Fibroblast of skin of back (primary cell): ENCODE data around the gene HPS3.
A peak's percentile ranks its signal among the peaks of the same experiment; 100 is the strongest.

Experiments used
- DNase-seq: peaks from one replicate; pipeline ENCODE4 v3.0.0-alpha.2; 2013

HPS3 gene

DNA sequence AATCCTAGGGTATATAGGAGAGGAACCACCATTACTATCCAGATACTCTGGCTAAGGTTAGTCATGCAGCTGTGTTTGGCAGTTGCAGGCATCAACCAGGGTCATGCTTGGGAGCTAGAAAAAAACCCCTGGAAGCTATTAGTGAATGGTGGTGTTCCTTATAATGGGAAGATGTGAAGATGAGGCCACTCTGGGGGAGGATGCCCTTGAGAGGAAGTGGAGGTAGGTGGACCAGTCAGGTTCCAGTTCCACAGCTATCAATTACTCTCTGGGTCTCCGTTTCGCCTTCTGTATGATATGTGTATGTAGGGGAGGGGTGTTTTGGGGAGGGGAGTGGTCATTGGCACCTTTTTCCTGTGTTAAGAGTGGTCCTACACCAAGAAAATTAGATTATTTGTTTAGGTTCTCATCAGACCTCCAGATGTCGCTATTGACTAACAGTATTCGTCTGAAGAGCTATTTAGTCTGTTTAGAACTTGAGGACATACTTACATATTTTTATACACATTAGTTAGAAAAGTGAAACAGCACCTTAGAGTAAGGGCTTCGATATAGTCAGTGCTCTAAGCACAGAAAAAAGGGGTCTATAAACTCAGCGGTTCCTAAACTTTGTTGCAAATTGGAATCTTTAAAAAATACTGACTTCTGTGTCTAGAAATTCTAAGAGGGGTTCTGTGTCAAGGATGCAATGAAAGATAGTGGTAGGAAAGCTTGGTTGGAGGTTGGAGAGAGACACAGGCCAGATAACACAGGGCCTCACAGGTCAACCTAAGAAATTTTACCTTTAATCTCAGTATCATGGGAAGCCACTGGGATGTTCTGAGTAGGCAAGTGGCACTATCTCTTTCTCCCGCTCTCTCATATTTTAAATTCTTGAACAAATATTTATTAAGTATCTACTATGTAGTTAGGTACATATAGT is 9.1 kb upstream of the HPS3 start:
- DNase-seq: peak; percentile 64

DNA sequence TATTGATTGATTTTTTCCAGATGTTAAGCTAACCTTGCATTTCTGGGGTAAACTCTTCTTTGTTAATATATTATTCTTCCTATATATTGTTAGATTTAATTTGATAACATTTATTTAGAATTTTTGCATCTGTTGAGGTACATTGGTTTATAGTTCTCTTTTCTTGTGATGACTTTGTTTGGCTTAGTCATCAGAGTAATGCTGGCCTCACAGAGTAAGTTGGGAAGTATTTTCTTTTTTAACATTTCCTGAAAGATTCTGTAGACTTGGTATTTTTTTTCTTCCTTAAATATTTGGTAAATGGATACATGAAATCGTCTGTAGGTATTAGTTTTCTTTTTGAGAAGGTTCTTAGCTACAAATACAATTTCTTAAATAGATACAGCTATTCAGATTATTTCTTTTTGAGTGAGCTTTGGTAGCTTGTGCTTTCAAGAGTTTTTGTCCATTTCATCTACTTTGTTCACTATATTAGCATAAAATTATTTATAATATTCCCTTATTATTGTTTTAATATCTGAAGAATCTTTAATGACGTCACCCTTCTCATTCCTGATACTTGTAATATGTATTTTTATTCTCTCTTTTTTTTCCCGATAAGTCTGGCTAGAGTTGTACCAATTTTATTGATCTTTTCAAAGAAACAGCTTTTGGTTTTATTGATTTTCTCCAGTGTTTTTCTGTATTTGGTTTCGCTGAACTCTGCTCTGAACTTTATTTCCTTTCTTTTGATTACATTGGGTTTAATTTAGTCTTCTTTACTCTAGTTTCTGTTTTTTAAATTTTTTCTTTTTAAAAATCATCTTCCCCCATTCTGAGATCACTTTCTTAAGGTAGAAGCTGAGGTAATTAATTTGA is 6.5 kb upstream of the HPS3 start:
- peak; percentile 22 for DNase-seq

DNA sequence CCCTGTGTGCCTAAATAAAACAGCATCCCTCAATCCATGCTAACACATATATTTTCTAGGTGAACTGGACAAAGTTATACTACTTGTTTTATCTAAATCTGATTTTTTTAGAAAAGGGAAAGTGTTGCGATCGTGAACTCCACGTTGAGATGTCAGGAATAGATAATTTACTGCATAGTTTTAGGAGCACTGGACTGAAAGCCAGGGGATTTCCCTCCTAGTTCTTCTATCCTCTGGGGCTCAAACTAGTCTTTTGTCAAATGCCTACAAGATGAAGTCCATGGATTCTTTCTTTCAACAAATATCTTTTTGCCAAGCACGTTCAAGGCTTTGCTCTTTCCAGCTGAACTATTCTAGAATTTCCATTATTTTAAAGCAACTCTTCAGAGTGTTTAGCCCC is 617 bp upstream of the HPS3 start:
- DNase-seq: no peak

DNA sequence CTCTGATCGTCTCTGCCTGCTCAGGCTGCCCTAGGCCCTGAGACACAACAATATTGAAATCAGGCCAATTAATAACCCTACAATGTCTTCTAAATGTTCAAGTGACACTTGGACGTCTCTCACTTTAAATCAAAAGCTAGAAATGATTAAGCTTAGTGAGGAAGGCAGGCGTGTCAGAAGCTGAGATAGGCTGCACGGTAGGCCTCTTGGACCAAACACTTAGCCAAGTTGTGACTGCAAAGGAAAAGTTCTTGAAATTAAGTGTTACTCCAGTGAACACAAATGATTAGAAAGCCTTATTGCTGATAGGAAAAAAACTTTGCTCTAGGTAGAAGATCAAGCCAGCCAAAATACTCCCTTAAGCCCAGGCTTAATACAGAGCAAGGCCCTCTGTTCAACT is 2.2 kb downstream of the HPS3 start:
- DNase-seq: no peak

DNA sequence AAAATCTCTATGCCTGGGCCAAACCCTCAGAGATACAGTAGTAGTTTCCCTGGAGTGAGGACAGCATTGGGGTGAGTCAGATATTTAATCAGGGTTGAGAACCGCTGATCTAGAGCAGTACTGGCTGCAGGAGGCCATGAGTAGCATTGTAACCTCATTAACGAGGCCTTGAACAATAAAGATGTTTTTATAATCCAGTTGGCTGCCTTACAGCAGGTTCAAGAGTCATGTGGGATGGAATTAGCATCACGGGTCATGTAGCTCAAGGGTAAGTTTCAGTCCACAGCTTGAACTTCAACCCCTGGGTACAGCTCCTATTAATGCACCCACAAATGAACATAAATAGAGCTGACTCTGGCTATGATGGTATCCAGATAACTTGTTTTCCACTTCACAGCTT is 5.1 kb downstream of the HPS3 start:
- no peak for DNase-seq

DNA sequence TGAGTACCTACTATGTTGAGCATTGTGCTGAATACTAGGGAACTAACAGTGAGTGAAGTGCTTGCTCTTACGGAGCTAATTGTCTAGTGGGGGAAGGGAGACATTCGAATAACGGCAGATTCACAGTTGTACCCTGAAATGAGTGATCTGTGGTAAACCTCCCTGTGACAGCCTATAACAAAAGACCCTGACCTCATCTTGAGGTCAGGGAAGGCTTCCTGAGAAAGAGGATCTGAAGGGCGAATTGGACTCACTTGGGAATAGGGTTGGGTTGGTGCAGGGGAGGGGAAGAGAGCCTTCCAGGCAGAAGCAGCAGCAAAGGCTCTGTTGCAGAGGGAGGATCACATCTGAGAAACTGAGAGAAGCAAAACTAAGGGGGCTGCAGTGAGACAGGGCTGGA is 13.2 kb downstream of the HPS3 start:
- DNase-seq: no peak

DNA sequence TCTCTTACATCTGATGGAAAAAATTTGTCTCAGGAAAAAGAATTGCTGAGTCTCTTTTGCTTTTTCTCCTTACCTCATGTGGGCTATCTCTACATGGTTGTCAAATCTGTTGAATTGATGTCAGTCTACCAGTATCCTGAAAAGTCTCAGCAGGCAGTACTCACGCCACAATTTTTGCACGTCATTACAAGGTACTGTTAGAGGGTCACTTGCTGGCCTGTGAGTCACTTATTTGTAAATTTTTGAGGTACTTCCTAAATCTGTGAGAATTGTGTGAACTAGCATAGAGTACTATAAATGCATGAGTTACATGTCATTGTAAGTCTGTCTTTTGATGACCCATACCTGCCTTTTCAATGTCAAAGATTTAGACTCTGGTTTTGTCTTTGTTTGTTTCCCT is 15.9 kb downstream of the HPS3 start:
- no peak for DNase-seq

DNA sequence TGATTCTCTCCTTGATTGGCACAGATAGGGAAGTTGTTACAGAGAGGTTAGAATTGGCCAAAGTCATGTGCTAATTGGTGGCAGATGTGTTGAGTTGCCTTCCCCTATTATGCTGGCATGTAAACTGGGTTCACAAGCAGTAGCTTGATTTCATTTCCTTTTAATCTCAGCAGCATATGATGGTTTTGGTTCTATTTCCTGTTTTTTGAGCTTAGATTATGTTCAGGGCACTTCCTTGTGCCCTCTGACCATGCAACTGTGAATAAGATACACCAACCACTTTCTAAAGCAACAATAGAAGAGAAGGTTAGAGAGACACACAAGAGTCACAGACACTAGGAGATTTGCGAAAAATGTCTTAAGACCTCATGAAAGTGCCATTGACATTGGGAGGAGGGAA is 16.5 kb downstream of the HPS3 start:
- no peak for DNase-seq

DNA sequence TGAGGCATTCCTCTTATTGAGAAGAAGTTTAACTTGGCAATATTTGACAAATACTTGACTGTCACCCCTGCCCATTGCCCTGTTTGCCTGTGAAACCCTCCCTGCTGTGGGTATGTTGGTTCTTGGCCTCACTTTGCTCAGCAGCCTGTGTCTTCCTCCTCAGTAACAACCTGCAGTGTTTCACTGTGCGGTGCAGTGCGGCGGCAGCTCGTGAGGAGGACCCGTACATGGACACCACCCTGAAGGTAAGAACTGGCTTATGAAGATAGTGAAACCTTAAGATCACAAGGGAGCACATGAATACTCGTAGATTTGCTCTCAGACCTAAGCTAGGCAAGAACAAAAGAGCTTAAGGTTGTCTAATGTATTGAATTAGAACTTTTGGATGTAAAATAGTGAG is 21.0 kb downstream of the HPS3 start:
- DNase-seq: no peak

DNA sequence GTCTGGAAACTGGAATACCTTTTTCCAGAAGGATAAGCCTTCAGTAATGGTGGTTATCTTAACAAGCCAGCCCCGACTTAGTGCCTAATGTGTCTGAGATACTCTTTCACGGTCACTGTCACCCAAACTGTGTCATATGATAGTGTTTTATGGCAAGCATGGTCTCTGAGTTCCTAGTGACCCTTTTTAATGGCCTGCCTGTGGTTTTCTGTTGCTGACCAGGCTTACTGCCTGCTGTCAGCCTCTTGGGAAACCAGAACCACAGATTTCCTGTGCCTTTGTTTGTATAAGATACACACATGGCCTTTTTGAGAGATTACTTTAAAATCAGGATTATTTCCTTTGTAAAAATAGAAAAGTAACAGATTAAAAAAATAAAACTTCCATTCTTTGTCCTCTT is 22.4 kb downstream of the HPS3 start:
- DNase-seq: peak; percentile 69

DNA sequence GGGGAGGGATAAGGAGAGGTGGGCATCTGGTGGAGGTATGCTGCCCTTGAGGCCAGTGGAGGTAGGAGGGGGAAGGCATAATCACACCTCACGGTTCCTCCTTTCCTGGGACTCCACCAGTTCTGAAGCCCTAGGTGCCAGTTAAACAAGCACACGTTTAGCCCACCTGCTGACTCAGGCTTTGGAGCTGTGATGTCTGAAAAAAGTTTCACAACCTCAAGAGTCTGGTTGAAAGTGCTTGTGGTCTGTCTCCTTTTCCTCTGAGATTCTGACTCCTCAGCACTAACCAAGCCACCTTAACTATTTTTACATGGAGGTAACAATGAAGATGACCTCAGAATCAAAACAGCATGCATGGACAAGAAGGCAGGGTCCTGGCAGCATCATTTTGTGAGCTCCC is 23.0 kb downstream of the HPS3 start:
- DNase-seq: peak; percentile 16

DNA sequence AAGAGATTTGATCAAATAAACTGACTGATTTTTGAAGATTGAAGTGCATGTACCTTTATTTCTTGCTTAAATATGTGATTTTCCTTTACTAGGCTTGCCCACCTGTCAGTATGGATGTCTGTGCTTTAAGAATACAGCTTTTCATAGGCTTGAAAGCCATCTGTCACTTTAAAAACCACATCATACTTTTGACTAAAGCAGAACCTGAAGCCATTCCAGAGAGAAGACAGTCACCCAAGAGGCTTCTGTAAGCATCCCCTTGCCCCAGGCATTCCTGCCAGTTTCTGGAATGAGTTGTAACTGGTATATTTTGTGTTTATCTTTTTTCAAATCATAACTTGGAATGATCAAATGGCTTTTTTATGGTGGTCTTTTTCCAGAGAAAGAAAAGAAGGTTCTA is 24.0 kb downstream of the HPS3 start:
- no peak for DNase-seq

DNA sequence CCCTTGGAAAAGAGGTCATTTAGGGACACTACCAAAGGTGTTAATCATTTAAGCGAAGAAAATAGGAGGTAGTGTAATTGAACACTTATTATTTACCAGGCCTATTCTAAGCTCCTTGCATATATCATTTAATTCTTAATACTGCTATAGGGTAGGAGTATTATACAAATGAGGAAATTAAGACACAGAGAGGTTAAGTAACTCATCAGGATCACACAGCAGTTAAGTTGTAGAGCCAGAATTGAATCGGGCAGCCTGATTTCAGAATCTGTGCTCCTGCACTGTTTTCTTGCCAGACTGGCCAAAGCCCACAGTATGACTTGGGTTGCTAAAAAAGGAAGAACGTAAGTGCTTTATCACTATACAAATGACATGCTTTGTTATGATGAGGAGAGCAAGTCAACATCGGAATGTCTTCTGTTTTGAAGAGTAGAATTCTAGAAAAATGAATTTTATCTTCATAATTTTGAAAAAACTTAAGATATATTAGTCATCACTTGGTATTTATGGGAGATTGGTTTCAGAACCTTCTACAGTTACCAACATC is 31.4 kb downstream of the HPS3 start:
- DNase-seq: peak; percentile 58

DNA sequence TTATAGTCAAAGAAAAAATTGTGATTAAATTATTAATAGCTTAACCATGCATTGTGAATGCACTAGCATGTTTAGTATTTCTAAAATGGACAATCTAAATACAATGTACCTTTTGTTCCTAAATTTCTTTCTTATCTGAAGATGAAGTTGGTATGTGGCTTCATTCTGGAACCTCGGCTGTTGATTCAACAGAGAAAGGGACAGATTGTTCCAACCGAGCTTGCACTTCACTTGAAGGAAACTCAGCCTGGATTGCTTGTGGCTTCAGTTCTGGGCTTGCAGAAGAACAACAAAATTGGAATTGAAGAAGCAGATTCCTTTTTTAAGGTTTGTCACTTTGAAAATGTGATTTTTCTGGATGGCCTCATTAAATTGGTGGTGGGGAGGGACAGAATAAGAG is 32.6 kb downstream of the HPS3 start:
- no peak for DNase-seq

DNA sequence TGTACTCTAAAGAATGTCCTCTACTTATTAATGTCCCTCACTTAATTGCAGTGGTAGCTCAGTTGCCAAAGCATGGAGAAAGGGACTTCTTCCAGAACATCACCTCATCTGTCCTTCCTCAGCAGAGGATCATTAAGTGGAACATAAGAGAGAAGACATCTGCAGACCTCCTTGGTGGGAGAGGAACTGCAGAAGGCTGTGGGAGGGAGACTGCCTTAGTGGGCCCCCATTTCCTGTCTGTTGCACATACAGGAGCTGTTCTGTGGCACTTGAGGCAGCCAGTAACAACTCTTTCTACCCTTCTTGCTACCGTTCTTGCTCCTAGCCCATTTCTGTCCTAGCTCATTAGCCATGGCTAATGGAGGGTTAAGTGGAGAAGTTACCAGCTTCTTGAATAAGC is 33.6 kb downstream of the HPS3 start:
- no peak for DNase-seq

DNA sequence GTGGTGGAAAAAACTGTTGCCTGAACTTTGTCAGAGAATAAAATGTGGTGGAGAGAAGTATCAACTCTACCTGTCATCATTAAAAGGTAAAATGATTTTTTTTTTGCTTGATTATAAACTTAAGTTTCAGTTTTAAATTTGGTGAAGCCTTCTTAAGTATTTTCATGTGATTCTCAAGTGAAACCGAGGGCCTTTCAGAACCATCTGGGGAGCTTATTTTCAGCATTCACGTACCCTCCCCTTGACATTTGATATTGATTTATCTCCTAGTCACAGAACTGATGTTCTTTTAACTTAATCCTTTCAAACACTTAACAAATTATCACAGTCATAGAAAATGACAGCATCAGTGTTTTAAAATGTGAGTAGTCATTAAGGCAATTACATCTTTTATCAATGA is 38.5 kb downstream of the HPS3 start:
- DNase-seq: no peak

DNA sequence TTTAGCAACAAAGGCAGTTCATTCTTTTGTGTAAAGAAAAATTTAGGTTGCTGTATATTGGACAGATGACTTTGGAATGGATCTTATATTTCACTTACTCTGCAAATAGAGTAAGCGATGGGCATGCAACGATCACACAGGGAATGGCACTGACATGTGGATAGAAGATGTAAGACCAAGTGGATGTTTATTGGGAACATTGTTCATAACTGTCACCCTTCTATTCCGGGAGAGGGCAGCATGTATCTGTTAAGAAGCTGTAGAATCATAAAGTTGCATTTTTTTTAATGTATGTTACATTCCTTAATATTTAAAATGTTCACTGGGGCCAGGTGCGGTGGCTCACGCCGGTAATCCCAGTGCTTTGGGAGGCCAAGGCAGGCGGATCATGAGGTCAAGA is 41.2 kb downstream of the HPS3 start:
- DNase-seq: peak; percentile 18

DNA sequence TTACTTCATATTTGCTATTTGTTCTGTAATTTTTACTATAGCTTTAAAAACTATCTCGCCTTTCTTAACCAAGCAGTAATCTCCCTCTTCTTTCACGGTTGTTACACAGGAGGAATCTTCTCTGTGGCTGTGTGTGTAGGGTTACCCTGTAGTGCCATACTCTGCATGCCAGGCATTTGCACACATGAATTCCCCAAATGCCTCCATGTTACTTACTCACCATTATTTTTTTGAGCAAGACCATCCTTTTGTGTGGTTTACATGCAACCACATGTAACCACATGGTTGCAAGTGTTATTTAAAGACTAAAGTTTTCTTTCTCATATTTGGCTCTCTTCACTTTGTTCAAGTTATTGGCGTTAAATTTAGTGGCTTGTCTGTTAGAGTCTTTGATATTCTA is 45.5 kb downstream of the HPS3 start:
- DNase-seq: peak; percentile 30

DNA sequence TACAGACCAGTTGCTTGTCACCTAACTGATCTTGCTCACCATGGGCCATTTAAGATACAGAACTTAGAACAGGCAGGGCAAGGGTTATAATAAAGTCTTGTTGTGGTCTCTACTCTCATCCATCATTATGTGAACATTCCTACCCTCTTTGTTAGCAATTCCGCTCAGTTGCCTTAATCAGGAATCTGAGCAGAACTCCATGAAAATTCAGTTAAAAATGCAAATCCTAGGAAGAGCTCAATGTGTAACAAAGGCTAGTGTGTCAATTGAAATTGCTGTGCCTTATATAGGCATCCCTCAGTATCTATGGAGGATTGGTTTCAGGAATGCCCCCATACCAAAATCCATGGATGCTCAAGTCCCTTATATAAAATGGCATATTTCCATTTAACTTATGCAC is 47.7 kb downstream of the HPS3 start:
- no peak for DNase-seq

DNA sequence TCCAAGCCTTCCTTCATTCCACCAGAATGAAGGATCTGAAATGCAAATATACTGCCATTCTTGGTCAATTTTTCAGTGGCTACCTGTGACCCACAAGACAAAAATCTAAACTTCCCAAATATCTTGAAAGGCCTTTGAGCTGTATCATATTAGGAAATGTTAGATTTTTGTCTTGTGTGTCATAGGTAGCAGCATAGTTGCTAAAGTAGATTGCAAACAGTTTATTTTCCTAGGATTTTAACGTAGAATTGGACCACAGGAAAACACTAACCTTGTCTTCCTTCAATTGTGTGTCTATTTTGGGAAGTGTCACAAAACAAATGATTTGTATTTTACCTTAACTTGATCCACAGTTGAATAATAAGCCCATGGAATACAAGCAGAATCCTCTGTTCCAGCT is 49.8 kb downstream of the HPS3 start:
- DNase-seq: peak; percentile 75

DNA sequence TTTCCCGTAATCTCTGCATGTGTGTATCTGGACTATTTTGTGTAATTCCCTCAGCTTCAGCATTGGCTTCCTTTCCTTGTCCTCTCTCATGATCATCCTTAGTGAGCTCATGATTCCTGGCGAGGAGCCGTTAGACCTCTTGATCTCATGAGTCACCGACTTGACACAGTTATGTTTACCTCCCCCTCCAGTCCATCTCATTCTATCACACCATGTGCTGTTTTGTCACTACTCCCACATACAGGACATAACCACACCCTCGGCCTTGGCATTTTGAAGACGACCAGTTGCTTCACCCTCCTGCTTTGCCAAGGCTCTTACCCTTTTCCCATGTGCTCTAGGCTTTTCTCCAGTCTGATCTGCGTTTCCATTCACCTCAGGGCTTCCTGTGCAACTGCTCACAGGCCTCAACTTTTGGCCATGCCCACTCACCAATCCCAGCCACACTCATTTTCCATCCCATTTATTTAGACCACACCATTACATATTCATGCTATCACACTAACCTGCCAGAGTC is 50.7 kb downstream of the HPS3 start:
- DNase-seq: peak; percentile 97

DNA sequence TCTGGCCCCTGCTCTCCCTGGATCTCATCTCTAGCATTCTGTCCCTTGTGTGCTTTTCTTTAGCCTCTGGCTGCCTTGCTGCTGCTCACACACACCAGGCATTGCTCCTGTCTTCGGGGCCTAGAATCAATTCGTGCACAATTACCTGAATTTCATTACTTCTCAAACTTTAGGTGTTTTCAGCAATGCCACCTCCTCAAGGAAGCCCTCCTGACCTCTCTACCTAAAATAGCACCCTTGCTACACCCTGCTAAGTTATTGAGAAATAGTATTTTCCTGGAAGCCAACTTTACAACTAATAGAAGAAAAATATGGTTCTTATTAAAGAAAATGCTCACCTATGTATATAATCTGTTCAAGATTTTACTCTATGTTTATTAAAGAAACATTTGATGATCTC is 51.7 kb downstream of the HPS3 start:
- DNase-seq: no peak

DNA sequence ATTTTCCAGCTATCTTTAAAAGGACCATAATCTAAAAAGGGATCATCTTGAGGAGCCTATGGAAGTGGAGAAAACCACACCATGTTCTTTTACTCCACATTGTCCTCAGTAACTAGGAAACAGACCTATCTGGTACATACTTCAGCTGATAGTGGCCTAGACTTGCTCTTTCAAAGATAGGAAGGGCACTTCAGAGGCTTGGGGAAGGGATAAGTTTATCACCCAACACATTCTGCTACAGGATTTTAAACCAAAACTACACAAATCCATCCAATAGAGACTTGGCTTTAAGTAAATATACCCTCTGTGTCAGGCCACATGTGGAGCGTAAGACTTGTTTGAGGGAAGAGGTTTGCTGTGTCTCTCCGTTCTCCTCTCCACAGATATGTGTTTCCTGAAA is 56.8 kb downstream of the HPS3 start:
- DNase-seq: no peak
